ACC112 (cell line): ENCODE results near the gene TMIGD3.

ENCODE experiments used
- H2AFZ ChIP-seq: fragments of 200-600 bp; sonication (generic); one replicate; pipeline ENCODE4 v1.6.0; 2017; ENCODE audit warnings: antibody characterized with exemption, low read length; ENCODE audit not compliant: unreplicated experiment
- H3K27ac ChIP-seq: fragments of 200-600 bp; sonication (generic); 2 replicates; pipeline ENCODE4 v1.5.1; 2014; ENCODE audit warnings: low read depth, mild to moderate bottlenecking, antibody characterized with exemption, low read length, moderate library complexity
- H3K27me3 ChIP-seq: fragments of 200-600 bp; sonication (generic); 2 replicates; pipeline ENCODE4 v1.6.1; 2014; ENCODE audit warnings: mild to moderate bottlenecking, antibody characterized with exemption, low read length, moderate library complexity, mixed read lengths; ENCODE audit not compliant: insufficient read depth
- H3K36me3 ChIP-seq: fragments of 200-600 bp; sonication (generic); 2 replicates; pipeline ENCODE4 v1.6.1; 2016; ENCODE audit warnings: mild to moderate bottlenecking, antibody characterized with exemption, low read length, moderate library complexity, mixed read lengths; ENCODE audit not compliant: insufficient read depth
- H3K4me1 ChIP-seq: fragments of 200-600 bp; sonication (generic); one replicate; pipeline ENCODE4 v1.6.1; 2016; ENCODE audit warnings: low read length, mixed read lengths; ENCODE audit not compliant: insufficient read depth, unreplicated experiment, control insufficient read depth
- H3K4me3 ChIP-seq: fragments of 200-600 bp; sonication (generic); 2 replicates; pipeline ENCODE4 v1.5.1; 2014; ENCODE audit warnings: mild to moderate bottlenecking, low read depth, low read length
- H3K79me2 ChIP-seq: fragments of 200-600 bp; sonication (generic); one replicate; pipeline ENCODE4 v1.6.0; 2016; ENCODE audit warnings: low read length; ENCODE audit not compliant: control insufficient read depth, unreplicated experiment, insufficient read depth

Gene TMIGD3

GRCh38 chr1:111463029-111463683, 40.3 kb downstream of the TMIGD3 start:
- Histone ChIP-seq H3K27ac (peak overlapping the region; percentile 34; the same call in 1 of the 2 replicates), H3K4me3 (no peak overlapping the region), H3K4me1 (peaks cover 17% of the 10 kb centered on the region), H3K36me3 (peaks cover 28% of the 10 kb centered on the region), H3K79me2 (no peaks in the 10 kb centered on the region), H2AFZ (no peak overlapping the region), H3K27me3 (no peaks in the 10 kb centered on the region)

DNA sequence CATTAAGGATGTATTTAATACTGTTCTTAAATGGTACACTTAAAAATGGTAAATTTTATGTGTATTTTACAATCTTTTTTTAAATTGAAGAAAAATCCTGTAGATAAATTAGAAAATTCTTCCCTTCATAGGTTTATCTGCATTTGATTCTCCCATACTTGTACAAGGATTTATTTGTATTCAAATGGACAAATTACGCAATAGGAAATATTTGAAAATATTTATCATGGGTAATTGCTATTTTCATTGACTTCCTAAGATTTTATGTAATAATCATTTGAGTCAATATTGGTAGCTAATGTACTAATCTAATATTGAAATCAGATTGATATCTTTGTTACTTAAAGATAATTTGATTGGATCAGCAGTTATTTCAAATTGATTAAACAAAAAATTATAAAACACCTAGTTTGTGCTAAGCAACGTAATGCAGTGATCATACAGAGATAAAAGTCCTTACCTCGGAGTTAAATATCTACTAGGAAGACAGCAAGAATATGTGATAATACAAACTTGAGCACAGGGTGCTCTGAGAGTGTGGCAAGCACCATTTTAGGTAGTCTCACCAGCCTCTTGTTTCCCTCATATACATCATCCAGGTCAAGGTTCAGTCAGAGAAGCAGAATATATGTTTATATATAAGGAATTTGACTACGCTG, 40.9 kb downstream of the TMIGD3 start:
- H3K79me2 ChIP-seq, result no peaks in the 10 kb centered on the region
- 0 out of 2 replicates have a peak overlapping the region, but pooled peaks have one; percentile 34 for H3K27ac ChIP-seq
- H3K36me3 ChIP-seq, result peaks cover 30% of the 10 kb centered on the region

GRCh38 chr1:111461765-111462164, 41.7 kb downstream of the TMIGD3 start:
- no peak overlapping the region for H3K4me3 ChIP-seq
- peaks cover 36% of the 10 kb centered on the region for H3K36me3 ChIP-seq
- H3K79me2 ChIP-seq, result no peaks in the 10 kb centered on the region
- no peak overlapping the region for H3K27ac ChIP-seq
- no peak overlapping the region for H2AFZ ChIP-seq
- peaks cover 17% of the 10 kb centered on the region for H3K4me1 ChIP-seq
- no peaks in the 10 kb centered on the region for H3K27me3 ChIP-seq

More for the DNA sequence above, 40.9 kb downstream of the TMIGD3 start:
- Histone ChIP-seq H3K27me3 (no peaks in the 10 kb centered on the region), H3K4me1 (peaks cover 17% of the 10 kb centered on the region), H2AFZ (no peak overlapping the region), H3K4me3 (no peak overlapping the region)

GRCh38 chr1:111455642-111456031, 47.8 kb downstream of the TMIGD3 start:
- H3K4me1 ChIP-seq, result peaks cover 8% of the 10 kb centered on the region
- peaks cover 34% of the 10 kb centered on the region for H3K36me3 ChIP-seq
- H3K79me2 ChIP-seq, result peaks cover 38% of the 10 kb centered on the region
- H3K27ac ChIP-seq, result no peak overlapping the region
- H2AFZ ChIP-seq, result no peak overlapping the region
- no peak overlapping the region for H3K4me3 ChIP-seq
- H3K27me3 ChIP-seq, result no peaks in the 10 kb centered on the region

DNA sequence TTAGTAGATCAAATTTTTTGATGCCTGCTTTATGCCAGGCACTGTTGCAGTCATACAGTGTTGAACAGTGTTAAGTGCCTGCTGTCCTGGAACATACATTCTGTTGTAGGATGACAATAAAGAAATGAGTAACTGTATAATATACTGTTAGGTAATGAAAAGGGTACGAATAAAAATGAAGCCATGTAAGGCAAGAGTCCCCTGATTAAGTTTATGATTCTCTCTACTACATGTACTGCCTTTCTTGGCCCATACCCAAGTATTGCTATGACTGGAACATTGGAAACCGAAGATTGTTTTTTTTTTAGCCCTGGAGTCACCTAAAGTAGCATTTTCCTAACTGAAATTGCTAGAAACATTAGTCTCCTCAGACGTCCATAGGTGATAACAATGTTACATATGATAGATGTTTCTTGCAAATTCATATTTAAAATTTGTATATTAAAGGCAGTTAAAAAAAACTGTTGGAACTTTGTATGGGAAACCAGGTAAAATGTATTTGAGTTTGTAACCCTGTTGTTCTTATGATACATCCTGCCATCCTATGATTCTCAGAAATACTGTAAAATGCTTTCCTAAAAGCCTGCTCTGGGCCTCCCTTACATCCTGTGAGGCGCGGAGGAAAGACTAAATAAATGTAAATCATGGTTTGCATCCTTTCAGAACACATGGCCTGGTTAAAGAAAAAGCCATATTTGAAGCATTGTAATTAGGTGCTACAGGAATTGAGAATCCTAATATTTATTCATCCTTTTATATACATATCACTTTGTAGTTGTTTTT, 48.4 kb downstream of the TMIGD3 start:
- Histone ChIP-seq H3K4me1 (peaks cover 13% of the 10 kb centered on the region), H3K27me3 (no peaks in the 10 kb centered on the region), H3K27ac (no peak overlapping the region), H2AFZ (no peak overlapping the region), H3K4me3 (no peak overlapping the region), H3K36me3 (peaks cover 34% of the 10 kb centered on the region), H3K79me2 (peaks cover 44% of the 10 kb centered on the region)

DNA sequence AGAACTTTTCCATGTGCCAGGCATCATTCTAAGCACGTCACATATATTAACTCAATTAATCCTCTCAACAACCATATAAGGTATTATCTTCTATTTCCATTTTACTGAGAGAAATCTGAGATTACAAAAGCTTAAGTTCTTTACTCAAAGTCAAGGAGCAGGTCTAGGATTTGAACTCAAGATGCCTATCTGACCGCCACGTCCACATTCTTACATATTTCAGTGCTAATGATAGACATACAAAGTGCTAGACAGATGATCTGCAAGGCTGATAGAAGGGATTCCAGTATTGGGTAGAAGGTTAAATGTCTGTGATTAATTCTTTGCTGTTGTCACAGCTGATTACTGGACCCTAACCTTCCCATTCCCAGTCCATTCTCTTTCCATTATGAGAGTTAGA, 49.7 kb downstream of the TMIGD3 start:
- Histone ChIP-seq H3K79me2 (peaks cover 53% of the 10 kb centered on the region), H3K36me3 (peaks cover 25% of the 10 kb centered on the region)

GRCh38 chr1:111452581-111452980, 50.9 kb downstream of the TMIGD3 start:
- peaks cover 17% of the 10 kb centered on the region for H3K4me1 ChIP-seq
- H2AFZ ChIP-seq, result no peak overlapping the region
- H3K4me3 ChIP-seq, result no peak overlapping the region
- H3K27me3 ChIP-seq, result no peaks in the 10 kb centered on the region
- H3K27ac ChIP-seq, result no peak overlapping the region
- H3K36me3 ChIP-seq, result peaks cover 19% of the 10 kb centered on the region
- H3K79me2 ChIP-seq, result peaks cover 64% of the 10 kb centered on the region

More for the DNA sequence above, 49.7 kb downstream of the TMIGD3 start:
- no peak overlapping the region for H3K27ac ChIP-seq
- H3K27me3 ChIP-seq, result no peaks in the 10 kb centered on the region
- peaks cover 13% of the 10 kb centered on the region for H3K4me1 ChIP-seq
- no peak overlapping the region for H2AFZ ChIP-seq
- H3K4me3 ChIP-seq, result no peak overlapping the region

GRCh38 chr1:111450185-111450584, 53.2 kb downstream of the TMIGD3 start:
- H3K27me3 ChIP-seq, result no peaks in the 10 kb centered on the region
- peaks cover 85% of the 10 kb centered on the region for H3K79me2 ChIP-seq
- no peak overlapping the region; the same call in 1 of the 2 replicates for H3K27ac ChIP-seq
- peak overlapping the region; percentile 96 for H3K4me3 ChIP-seq
- H3K4me1 ChIP-seq, result peaks cover 29% of the 10 kb centered on the region
- no peak overlapping the region for H2AFZ ChIP-seq
- peaks cover 18% of the 10 kb centered on the region for H3K36me3 ChIP-seq

DNA sequence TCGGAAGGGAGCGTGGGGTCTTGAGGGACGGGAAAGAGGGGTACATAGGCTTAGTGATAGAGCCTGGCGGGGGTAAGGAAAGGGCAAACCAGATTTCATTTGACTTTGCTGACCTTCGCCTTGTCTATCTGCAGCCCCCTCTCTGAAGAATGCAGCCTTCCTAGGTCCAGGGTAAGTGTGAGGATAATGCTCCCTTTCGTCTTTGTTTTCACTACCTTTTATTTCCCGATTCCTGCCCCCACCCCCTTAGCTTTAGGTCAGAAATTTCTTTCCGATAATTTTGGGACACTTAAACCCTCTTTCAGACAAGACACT, 53.8 kb downstream of the TMIGD3 start:
- Histone ChIP-seq H3K36me3 (peaks cover 22% of the 10 kb centered on the region), H2AFZ (peak overlapping the region; percentile 81)

DNA sequence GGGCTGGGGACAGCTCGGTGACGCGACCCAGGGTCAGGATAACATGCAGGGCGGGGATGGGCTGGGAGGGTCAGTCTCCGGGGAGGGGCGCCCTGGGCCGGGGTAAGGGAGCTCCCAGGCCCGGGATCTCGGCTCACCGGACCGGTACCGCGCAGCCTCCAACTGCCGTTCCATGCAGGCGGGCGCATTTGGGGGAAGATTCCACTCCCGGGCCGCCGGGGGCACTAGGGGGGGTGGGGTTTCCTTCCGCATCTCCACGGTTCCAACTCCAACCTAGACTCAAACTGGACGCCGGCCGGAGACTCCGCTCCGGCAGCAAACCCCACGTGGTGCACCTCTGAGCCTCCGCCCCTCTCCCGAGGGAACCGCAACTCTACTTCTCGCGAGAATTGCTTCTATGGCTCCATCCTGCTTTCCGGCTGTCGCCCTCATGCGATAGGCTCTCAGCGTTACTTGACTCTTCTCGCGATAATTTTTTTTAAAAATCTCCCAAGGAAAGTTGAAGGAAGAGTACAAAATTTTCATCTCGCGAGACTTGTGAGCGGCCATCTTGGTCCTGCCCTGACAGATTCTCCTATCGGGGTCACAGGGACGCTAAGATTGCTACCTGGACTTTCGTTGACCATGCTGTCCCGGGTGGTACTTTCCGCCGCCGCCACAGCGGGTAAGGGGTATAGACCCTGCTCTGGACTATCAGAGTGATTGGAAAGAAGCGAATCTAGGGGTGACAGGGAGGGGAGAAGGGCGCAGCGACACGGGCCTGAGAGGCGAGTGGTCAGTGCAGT, 54.3 kb downstream of the TMIGD3 start, which contains the start of the genes ATP5PB and WDR77:
Gene ATP5PB (plus strand): TSS at position 547 of the 785 bp plus-strand sequence. CDS start 78 bp downstream, at position 625.
Gene WDR77 (minus strand): TSS at position 339 of the 785 bp plus-strand sequence. CDS start 87 bp downstream, at position 252.
- Histone ChIP-seq H3K27ac (peak within 1 kb of the TSS; percentile 61), H3K36me3 (peaks cover 22% of the 10 kb centered on the region), H2AFZ (peak within 1 kb of the TSS; percentile 81), H3K4me3 (peak within 1 kb of the TSS; percentile 96), H3K27me3 (no peaks in the 10 kb centered on the region), H3K79me2 (peaks cover 76% of the 10 kb centered on the region), H3K4me1 (peaks cover 29% of the 10 kb centered on the region)

More for the DNA sequence above, 53.8 kb downstream of the TMIGD3 start:
- H3K27ac ChIP-seq, result peak overlapping the region; percentile 61; the same call in 1 of the 2 replicates
- peaks cover 82% of the 10 kb centered on the region for H3K79me2 ChIP-seq
- H3K4me3 ChIP-seq, result peak overlapping the region; percentile 96
- no peaks in the 10 kb centered on the region for H3K27me3 ChIP-seq
- H3K4me1 ChIP-seq, result peaks cover 29% of the 10 kb centered on the region
